NT2/D1 (cell line): ENCODE results near the gene TMEM132A.

Experiments
- DNase-seq: peaks from one replicate; pipeline ENCODE4 v3.0.0-alpha.2; 2011; ENCODE audit warnings: low read depth, low spot score
- H3K27me3 ChIP-seq: 2 replicates; pipeline ENCODE4 v1.6.0; 2011; ENCODE audit warnings: mild to moderate bottlenecking; ENCODE audit not compliant: insufficient read length, insufficient read depth
- H3K36me3 ChIP-seq: 2 replicates; pipeline ENCODE4 v1.6.1; 2011; ENCODE audit warnings: mild to moderate bottlenecking, low read length, mixed read lengths; ENCODE audit not compliant: insufficient read depth, insufficient read length
- H3K4me1 ChIP-seq: 2 replicates; pipeline ENCODE4 v1.5.1; 2011; ENCODE audit not compliant: insufficient read depth, insufficient read length
- H3K4me3 ChIP-seq: 2 replicates; pipeline ENCODE4 v1.5.1; 2011; ENCODE audit warnings: low read depth; ENCODE audit not compliant: insufficient read length
- H3K9ac ChIP-seq: 2 replicates; pipeline ENCODE4 v1.6.0; 2011; ENCODE audit warnings: low read depth; ENCODE audit not compliant: insufficient read length
- H3K9me3 ChIP-seq: 2 replicates; pipeline ENCODE4 v1.5.1; 2011; ENCODE audit warnings: mild to moderate bottlenecking, low read length; ENCODE audit not compliant: insufficient read depth
- SUZ12 ChIP-seq: IDR thresholded peaks from 2 replicates; pipeline ENCODE4 v1.6.1; 2011; ENCODE audit not compliant: insufficient read length, insufficient read depth; ENCODE audit errors: extremely low read depth
- YY1 ChIP-seq: IDR thresholded peaks from 2 replicates; pipeline ENCODE4 v1.6.1; 2011; ENCODE audit not compliant: insufficient read length, insufficient read depth
- ZNF274 ChIP-seq: IDR thresholded peaks from 2 replicates; pipeline ENCODE4 v1.6.1; 2011; ENCODE audit warnings: mild to moderate bottlenecking, low read depth, low read length

TMEM132A gene

DNA sequence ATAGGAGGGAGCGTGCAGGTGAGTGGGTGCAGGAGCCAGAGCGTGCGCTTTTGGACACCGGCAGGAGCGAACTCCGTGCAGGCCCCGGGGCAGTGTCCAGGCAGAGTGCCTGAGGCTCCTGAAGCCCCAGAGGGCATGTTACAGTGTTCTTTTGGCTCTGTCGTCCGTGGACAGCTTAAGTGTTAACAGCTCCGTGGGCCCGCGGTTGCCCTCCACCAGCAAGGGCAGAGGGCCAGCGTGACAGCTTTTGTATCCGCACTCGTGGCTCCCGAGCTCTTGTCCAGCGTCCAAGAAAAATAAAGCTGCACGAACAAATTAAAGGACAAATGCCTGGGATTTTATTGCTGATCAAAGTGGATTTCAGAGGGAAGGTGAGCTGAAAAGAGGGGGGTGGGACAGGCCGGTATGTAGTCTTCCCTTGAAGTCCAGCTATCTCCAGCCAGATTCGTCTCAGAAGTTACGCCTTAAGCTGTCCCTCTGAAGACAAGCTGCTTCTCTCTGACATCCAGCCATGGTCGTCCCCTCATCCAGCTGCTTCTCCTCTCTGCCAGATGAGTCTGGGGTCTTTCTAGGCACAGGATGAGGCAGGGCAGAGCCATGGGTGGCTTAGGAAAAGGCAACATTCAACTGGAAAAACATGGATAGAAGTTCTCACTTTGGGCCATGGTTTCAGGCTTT is 11.3 kb upstream of the TMEM132A start:
- peaks cover 13% of the 10 kb centered on the region for H3K36me3 ChIP-seq
- no peak for DNase-seq
- H3K9me3 ChIP-seq, result no peaks in the 10 kb centered on the region
- peaks cover 29% of the 10 kb centered on the region for H3K27me3 ChIP-seq
- peaks cover 14% of the 10 kb centered on the region for H3K4me1 ChIP-seq
- H3K4me3 ChIP-seq, result peak overlapping the region; percentile 80
- H3K9ac ChIP-seq, result peak overlapping the region; percentile 88
- TF ChIP-seq ZNF274 (no peak), YY1 (no peak), SUZ12 (no peak)

DNA sequence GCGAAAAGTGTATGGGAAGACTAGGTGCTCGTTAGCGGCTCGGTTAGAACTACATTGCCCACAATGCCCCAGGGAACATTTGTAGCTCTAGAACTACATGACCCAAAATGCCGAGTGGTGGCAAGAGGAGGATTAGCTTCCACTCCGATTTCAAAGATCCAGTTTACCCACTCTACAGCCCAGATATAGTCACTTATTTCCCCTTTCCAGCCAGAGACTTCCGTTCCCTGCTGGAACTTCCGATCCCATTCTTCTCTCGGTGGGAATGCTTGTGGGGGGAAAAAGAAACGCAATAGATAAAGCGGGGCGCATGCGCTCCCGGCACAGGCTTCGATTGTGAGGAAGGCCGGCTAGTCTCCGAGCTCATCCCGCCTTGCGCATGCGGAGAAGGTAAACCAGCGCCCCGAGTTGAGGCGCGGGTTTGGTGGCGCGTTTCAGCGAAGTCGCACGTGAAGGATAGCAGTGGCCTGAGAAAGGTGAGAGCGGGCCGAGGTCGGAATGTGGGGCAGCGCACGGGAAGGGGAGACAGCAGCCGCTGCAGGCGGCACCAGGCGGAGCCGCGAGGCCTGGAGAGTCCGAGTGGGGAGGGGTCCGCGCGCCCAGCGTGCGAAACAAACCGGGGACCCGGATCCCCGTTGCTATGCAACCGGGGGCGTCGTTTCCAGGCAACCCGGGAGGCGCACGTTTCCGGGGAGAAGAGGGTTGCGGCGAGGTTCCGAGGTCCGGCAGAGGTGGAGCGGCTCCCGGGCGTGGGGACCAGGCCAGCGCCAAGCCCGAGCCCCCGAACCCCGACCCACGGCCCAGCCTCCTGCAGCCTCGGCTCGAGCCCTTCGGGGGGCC is 10.2 kb upstream of the TMEM132A start, which contains the start of gene TMEM109:
Gene TMEM109, plus strand, starts transcription at position 366 of the 840 bp plus-strand sequence. CDS start 5,536 bp downstream, outside the sequence.
- peak; percentile 84 for DNase-seq
- TF ChIP-seq ZNF274 (no peak), YY1 (no peak), SUZ12 (no peak)

DNA sequence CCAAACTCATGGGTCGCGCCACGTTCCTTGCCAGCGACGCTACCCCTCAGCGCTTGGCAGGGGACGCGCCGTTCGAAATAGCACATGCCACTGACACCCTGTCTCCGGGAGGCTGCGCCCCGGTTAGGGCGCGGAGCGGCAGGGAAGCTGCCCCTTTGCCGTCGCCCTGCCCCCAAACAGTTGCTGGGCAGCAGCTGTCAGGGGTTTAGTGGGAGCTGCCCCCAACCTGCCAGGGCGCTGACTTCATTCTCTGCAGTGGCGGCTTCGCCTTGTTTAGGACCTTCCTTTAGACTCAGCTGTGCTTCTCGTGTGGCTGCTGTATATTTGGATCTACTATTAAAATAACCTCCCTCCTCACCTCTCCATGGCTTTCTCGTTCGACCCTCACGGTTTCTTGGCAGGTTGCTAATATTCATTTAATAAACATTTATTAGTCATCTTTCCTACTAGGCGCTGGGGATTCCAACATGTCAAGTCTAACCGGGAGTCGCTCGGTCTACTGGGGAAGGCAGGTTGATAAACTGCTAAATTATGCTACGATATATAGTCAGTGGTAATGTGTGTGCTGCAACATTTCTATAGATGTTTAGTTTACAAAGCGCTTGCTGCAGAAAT is 9.5 kb upstream of the TMEM132A start:
- H3K9me3 ChIP-seq, result no peaks in the 10 kb centered on the region
- peak overlapping the region; percentile 80 for H3K4me3 ChIP-seq
- TF ChIP-seq YY1 (no peak), SUZ12 (no peak)
- peaks cover 24% of the 10 kb centered on the region for H3K36me3 ChIP-seq
- H3K27me3 ChIP-seq, result peaks cover 12% of the 10 kb centered on the region
- H3K4me1 ChIP-seq, result peaks cover 17% of the 10 kb centered on the region
- no peak for DNase-seq
- peak overlapping the region; percentile 88 for H3K9ac ChIP-seq

More for the DNA sequence above, 10.2 kb upstream of the TMEM132A start, which contains the start of gene TMEM109:
- Histone ChIP-seq H3K27me3 (peaks cover 19% of the 10 kb centered on the region), H3K4me1 (peaks cover 17% of the 10 kb centered on the region), H3K9me3 (no peaks in the 10 kb centered on the region), H3K9ac (peak within 1 kb of the TSS; percentile 88), H3K36me3 (peaks cover 19% of the 10 kb centered on the region), H3K4me3 (peak within 1 kb of the TSS; percentile 80)

GRCh38 chr11:60915248-60915914 is 8.9 kb upstream of the TMEM132A start:
- Histone ChIP-seq H3K4me1 (peaks cover 17% of the 10 kb centered on the region), H3K9me3 (no peaks in the 10 kb centered on the region), H3K9ac (peak overlapping the region; percentile 88), H3K36me3 (peaks cover 31% of the 10 kb centered on the region), H3K27me3 (peaks cover 7% of the 10 kb centered on the region), H3K4me3 (peak overlapping the region; percentile 80)
- TF ChIP-seq SUZ12, result no peak
- no peak for TF ChIP-seq YY1
- TF ChIP-seq ZNF274, result no peak
- peak; percentile 86 for DNase-seq

- H3K4me1 ChIP-seq, result peaks cover 17% of the 10 kb centered on the region
- no peak overlapping the region for H3K4me3 ChIP-seq
- TF ChIP-seq SUZ12, result no peak
- TF ChIP-seq ZNF274, result no peak
- TF ChIP-seq YY1, result no peak
- peaks cover 44% of the 10 kb centered on the region for H3K36me3 ChIP-seq
- H3K9ac ChIP-seq, result no peak overlapping the region
- DNase-seq, result no peak
- H3K27me3 ChIP-seq, result no peaks in the 10 kb centered on the region
- no peaks in the 10 kb centered on the region for H3K9me3 ChIP-seq
Measured at GRCh38 chr11:60916669-60917206, 7.5 kb upstream of the TMEM132A start.

GRCh38 chr11:60917267-60917666 is 7.0 kb upstream of the TMEM132A start:
- H3K4me1 ChIP-seq, result peaks cover 17% of the 10 kb centered on the region
- no peaks in the 10 kb centered on the region for H3K27me3 ChIP-seq
- peaks cover 49% of the 10 kb centered on the region for H3K36me3 ChIP-seq
- H3K4me3 ChIP-seq, result no peak overlapping the region
- H3K9me3 ChIP-seq, result no peaks in the 10 kb centered on the region
- H3K9ac ChIP-seq, result no peak overlapping the region
- TF ChIP-seq YY1 (no peak), SUZ12 (no peak), ZNF274 (no peak)
- DNase-seq, result no peak
